Vagina (tissue), 2 donors: ENCODE measurements around the gene GPR27.

ENCODE experiments used
- CTCF ChIP-seq, 3 experiments: fragments of 450-650 bp in 2 of 3; fragments of 200-600 bp in 1 of 3; sonication (generic) in 1 of 3; IDR thresholded peaks; one replicate each; pipeline ENCODE4 v1.5.1; 2017 to 2019; ENCODE audit warnings: antibody characterized with exemption in 3 of 3, mild to moderate bottlenecking in 2 of 3, moderate library complexity in 2 of 3
- POLR2A ChIP-seq, 2 donors: fragments of 450-650 bp; IDR thresholded peaks; one replicate each; pipeline ENCODE4 v1.6.1; 2017; ENCODE audit warnings: antibody characterized with exemption in 2 of 2, mild to moderate bottlenecking in 2 of 2, moderate library complexity in 2 of 2

GRCh38 chr3:71705681-71706080 lies 48.0 kb upstream of the GPR27 start:
- TF ChIP-seq CTCF (IDR thresholded peaks at IDR 0.05) (no peak), POLR2A (IDR thresholded peaks at IDR 0.05) (no peak)
